K562 (cell line): Measurements from ENCODE around the gene C1orf21. TPM values are rescaled to one million over a fixed set of nuclear protein-coding genes. Genes with fewer than 3 reads are reported as not detected.

Source experiments
- ATAC-seq: fragments of 200-7000 bp; cut with Tn5 transposase; 3 replicates; pipeline ENCODE4 v1.9.1; 2020; ENCODE audit warnings: moderate library complexity
- BruUV-seq: library from RNA; stranded (reverse); fragments of 400-500 nt; replicated peaks from 2 replicates; lab custom pipeline; 2021; lab: Mats Ljungman, UMichigan
- CTCF ChIA-PET: fragments of 300-600 bp; formaldehyde crosslinking; extraction: SDS; loops from one replicate; lab custom pipeline; 2021; ENCODE audit warnings: low intra/inter-chr PET ratio; lab: Yijun Ruan, JAX
- POLR2A ChIA-PET: fragments of 300-600, 350-650 bp; sonication (Branson Sonifier 250); formaldehyde crosslinking; extraction: SDS; loops from one replicate; lab custom pipeline; 2021; ENCODE audit warnings: antibody characterized with exemption, inconsistent platforms; lab: Yijun Ruan, JAX
- DNase-seq, 4 experiments: peaks; one replicate each; pipeline versions ENCODE4 v3.0.0 to v3.0.0-alpha.2; 2011 to 2018; ENCODE audit warnings: low spot score in 3 of 4, mixed read lengths in 3 of 4; ENCODE audit errors: extremely low read depth in 1 of 4
- FAIRE-seq: peaks from 2 replicates; lab custom pipeline; 2011; peaks lifted over from hg19 to GRCh38; lab: Jason Lieb, UNC
- H2AFZ ChIP-seq: 2 replicates; pipeline ENCODE4 v1.6.0; 2011; ENCODE audit warnings: low read depth, low read length, control low read depth, inconsistent platforms
- H3K27ac ChIP-seq: fragments of 200-600 bp; 3 replicates; pipeline ENCODE4 v1.8.0; 2011; ENCODE audit warnings: low read depth, mild to moderate bottlenecking, control low read depth, inconsistent platforms, low read length, moderate library complexity, mixed read lengths; ENCODE audit errors: extremely low read depth
- H3K27me3 ChIP-seq, 2 experiments: fragments of 300-600 bp in 1 of 2; 2 replicates in 1 of 2; 3 replicates in 1 of 2; pipeline versions ENCODE4 v1.6.0 to v1.8.0; 2011; ENCODE audit warnings: inconsistent platforms in 2 of 2, low read length in 2 of 2, mild to moderate bottlenecking in 1 of 2, mixed read lengths in 1 of 2, moderate library complexity in 1 of 2; ENCODE audit not compliant: control insufficient read depth in 2 of 2, insufficient read depth in 2 of 2
- H3K36me3 ChIP-seq: fragments of 300-600 bp; 3 replicates; pipeline ENCODE4 v1.8.0; 2011; ENCODE audit warnings: mild to moderate bottlenecking, low read length, inconsistent platforms; ENCODE audit not compliant: control insufficient read depth, insufficient read depth
- H3K4me1 ChIP-seq, 2 experiments: fragments of 200-600 bp in 1 of 2; replicated peaks in 1 of 2; 2 replicates in 1 of 2; 3 replicates in 1 of 2; pipeline versions ENCODE4 v1.5.1 to v1.8.0; 2011; ENCODE audit warnings: inconsistent platforms in 2 of 2, low read length in 2 of 2, mild to moderate bottlenecking in 1 of 2, mixed read lengths in 1 of 2, moderate library complexity in 1 of 2; ENCODE audit not compliant: control insufficient read depth in 2 of 2, insufficient read depth in 2 of 2
- H3K4me2 ChIP-seq: 2 replicates; pipeline ENCODE4 v1.6.1; 2011; ENCODE audit warnings: low read length, control low read depth, inconsistent platforms, mixed read lengths; ENCODE audit not compliant: insufficient read depth
- H3K4me3 ChIP-seq: fragments of 200-600 bp; sonication (generic), shearing (Covaris generic); 2 replicates; pipeline ENCODE4 v1.5.1; 2016; ENCODE audit warnings: control low read depth, inconsistent platforms
- H3K79me2 ChIP-seq: fragments of 200-600 bp; 3 replicates; pipeline ENCODE4 v1.8.0; 2011; ENCODE audit warnings: low read length, inconsistent platforms; ENCODE audit not compliant: control insufficient read depth, insufficient read depth
- H3K9ac ChIP-seq, 2 experiments: 2 replicates each; pipeline versions ENCODE4 v1.6.0 to v1.6.1; 2011; ENCODE audit warnings: low read depth in 2 of 2, low read length in 2 of 2, control low read depth in 1 of 2, inconsistent platforms in 1 of 2, mild to moderate bottlenecking in 1 of 2, mixed read lengths in 1 of 2; ENCODE audit not compliant: insufficient read depth in 1 of 2
- H3K9me1 ChIP-seq: one replicate; pipeline ENCODE4 v1.6.0; 2011; ENCODE audit warnings: inconsistent platforms, mild to moderate bottlenecking, low read length, moderate library complexity; ENCODE audit not compliant: control insufficient read depth, insufficient read depth
- H3K9me3 ChIP-seq: replicated peaks from 2 replicates; pipeline ENCODE4 v1.5.1; 2011; ENCODE audit warnings: low read depth, low read length, inconsistent platforms; ENCODE audit not compliant: control insufficient read depth, insufficient read depth
- H4K20me1 ChIP-seq: replicated peaks from 2 replicates; pipeline ENCODE4 v1.6.1; 2011; ENCODE audit warnings: low read length, inconsistent platforms, mixed read lengths; ENCODE audit not compliant: control insufficient read depth, insufficient read depth
- CEBPB ChIP-seq: fragments of 450-650 bp; IDR thresholded peaks from 2 replicates; pipeline ENCODE4 v1.6.1; 2016; ENCODE audit warnings: missing genetic modification characterization, missing compliant biosample characterization
- FOXP1 ChIP-seq: sonication (generic); formaldehyde crosslinking; IDR thresholded peaks from 2 replicates; pipeline ENCODE4 v1.8.0; 2022; ENCODE audit warnings: mild to moderate bottlenecking, missing genetic modification reagents
- GATAD2B ChIP-seq: fragments of 450-650 bp; IDR thresholded peaks from 2 replicates; pipeline ENCODE4 v1.6.1; 2017; ENCODE audit warnings: mild to moderate bottlenecking, borderline replicate concordance
- KDM5B ChIP-seq: fragments of 200-600 bp; sonication (generic); IDR thresholded peaks from 2 replicates; pipeline ENCODE4 v1.6.1; 2012; ENCODE audit warnings: low read depth, mild to moderate bottlenecking, moderate library complexity, low read length, control low read depth, inconsistent platforms; ENCODE audit not compliant: insufficient replicate concordance
- MAFK ChIP-seq: IDR thresholded peaks from 2 replicates; pipeline ENCODE4 v1.6.1; 2011; ENCODE audit warnings: low read length, improper control_type of control experiment
- MTA3 ChIP-seq: fragments of 450-650 bp; formaldehyde crosslinking; IDR thresholded peaks from 2 replicates; pipeline ENCODE4 v1.6.1; 2017; ENCODE audit warnings: mild to moderate bottlenecking, borderline replicate concordance
- TARDBP ChIP-seq: fragments of 450-650 bp; IDR thresholded peaks from 2 replicates; pipeline ENCODE4 v1.6.1; 2016
- ZKSCAN1 ChIP-seq: fragments of 150-350 bp; IDR thresholded peaks from 2 replicates; pipeline ENCODE4 v1.6.1; 2016; ENCODE audit warnings: low read depth, low read length
- ZNF3 ChIP-seq: fragments of 250-450 bp; sonication (Bioruptor Pico); IDR thresholded peaks from 2 replicates; pipeline ENCODE4 v1.5.0; 2021; ENCODE audit warnings: mild to moderate bottlenecking, moderate library complexity
- WGBS: fragments of 100-300 bp; shearing (Covaris generic); methylation state at CpG from one replicate; pipeline ENCODE4 v1.1.6; 2016; ENCODE audit warnings: low coverage, mixed read lengths; ENCODE audit not compliant: insufficient coverage; ENCODE audit errors: missing lambda C conversion rate; 5-methylcytosine and 5-hydroxymethylcytosine counted together
- in situ Hi-C: fragments of 300-500 bp; cut with MboI; formaldehyde crosslinking; loops from 4 replicates; pipeline ENCODE4 v1.15.0; 2018; ENCODE audit warnings: inconsistent platforms, mixed read lengths
- intact Hi-C: fragments of 100-400 bp; cut with micrococcal nuclease; formaldehyde crosslinking; loops from 2 replicates; pipeline ENCODE4 v1.14.2; 2022
- polyA plus RNA-seq, 8 experiments: library from polyadenylated mRNA; depleted of rRNA in 4 of 8; stranded (reverse) in 5 of 8; unstranded in 3 of 8; fragments of >200 nt; fragmentation: Nextera tagmentation in 2 of 8; fragmentation: Illumina TruSeq in 1 of 8; extraction: Ambion mirVana in 2 of 8; extraction: Trizol in 1 of 8; gene quantifications; 2 replicates each; pipeline versions ENCODE4 v1.2.1 to v1.2.3, GENCODE V29; 2011 to 2014; ENCODE audit warnings: inconsistent platforms in 1 of 8, missing spikeins in 1 of 8
- total RNA-seq, 7 experiments: library from RNA; depleted of rRNA in 6 of 7; stranded (reverse); fragments of >200 nt in 6 of 7; fragmentation: Illumina TruSeq in 2 of 7; extraction: Trizol in 2 of 7; gene quantifications; 2 replicates each; pipeline versions ENCODE4 v1.2.1 to v1.2.3, GENCODE V29; 2011 to 2021; ENCODE audit warnings: low replicate concordance in 1 of 7

C1orf21 gene
- total and polyA plus RNA-seq, 9 of the 15 experiments (the other 6 are each of a cell fraction or from before 2014, with no cell fraction given), result under 0.01 to 0.31 (median 0.07) TPM

DNA sequence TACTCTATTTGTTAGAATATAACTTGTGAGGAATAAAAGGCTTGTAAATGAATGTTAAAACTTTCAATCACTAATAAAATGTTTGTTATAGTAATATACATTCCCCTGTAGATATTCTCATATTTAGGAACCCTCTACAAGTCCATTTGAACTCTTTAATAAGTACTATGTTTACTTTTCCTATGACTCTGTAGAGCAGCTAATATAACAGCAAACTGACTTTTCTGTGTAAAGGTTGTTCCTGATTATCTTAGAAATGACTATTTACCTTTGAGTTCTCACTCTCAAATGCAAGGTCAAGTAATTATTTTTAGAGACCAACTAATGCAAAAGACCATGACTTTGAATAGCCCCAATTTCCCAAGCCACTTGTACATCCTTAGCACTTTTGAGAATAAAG is 130.3 kb downstream of the C1orf21 start:
- H3K27ac ChIP-seq, result no peak overlapping the region
- no peak for TF ChIP-seq KDM5B
- TF ChIP-seq, all 486 proteins: peak for 0
- no peak for DNase-seq
- no peak overlapping the region for H3K9ac ChIP-seq
- intact Hi-C loops (no loop called here), in situ Hi-C loops (no loop called here)
- H3K4me1 ChIP-seq, result no peaks in the 10 kb centered on the region
- H3K36me3 ChIP-seq, result no peaks in the 10 kb centered on the region
- H3K4me3 ChIP-seq, result no peak overlapping the region
- ChIA-PET CTCF (no interaction called here), POLR2A (interaction anchor here (1.7 kb wide), 1 partner anchor 10 kb away, joined by 4 read pairs; no protein-coding TSS in a partner anchor)
- H2AFZ ChIP-seq, result no peak overlapping the region
- no peak overlapping the region for H3K4me2 ChIP-seq
- H3K9me3 ChIP-seq, result no peaks in the 10 kb centered on the region
- no peaks in the 10 kb centered on the region for H4K20me1 ChIP-seq
- H3K27me3 ChIP-seq, result no peaks in the 10 kb centered on the region
- FAIRE-seq, result no peak
- no peaks in the 10 kb centered on the region for H3K9me1 ChIP-seq
- BruUV-seq, result no TSS peak
- H3K79me2 ChIP-seq, result no peaks in the 10 kb centered on the region
- no peak for ATAC-seq

DNA sequence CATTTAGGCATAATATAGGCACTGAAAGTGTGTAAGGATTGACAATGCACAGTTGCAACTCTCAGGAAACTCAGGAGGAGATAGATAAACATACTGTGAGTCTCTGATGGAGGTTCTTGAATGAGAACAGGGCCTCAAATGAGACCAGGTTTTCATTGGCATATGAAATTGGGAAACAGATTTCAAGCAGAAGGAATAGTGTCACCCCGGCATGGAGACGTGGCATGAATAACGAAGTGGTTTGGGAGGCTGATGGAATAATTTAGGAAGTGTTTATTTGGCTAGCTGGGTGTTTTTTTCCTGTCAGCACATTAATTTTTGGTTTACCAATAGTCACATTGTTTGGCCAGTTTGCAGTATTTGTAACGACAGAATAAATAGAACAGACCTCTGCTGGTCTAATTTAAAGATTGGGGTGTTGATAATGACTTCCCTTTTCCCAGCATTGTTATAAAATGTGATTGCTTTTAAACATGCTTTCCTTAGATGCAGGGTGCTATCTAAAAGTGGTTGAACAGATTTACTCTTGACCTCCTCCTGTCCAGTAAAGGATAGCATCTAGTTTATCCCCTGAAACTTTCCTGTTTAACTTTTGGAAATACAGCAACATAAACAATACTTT is 132.0 kb downstream of the C1orf21 start:
- CTCF ChIA-PET, result no interaction called here
- TF ChIP-seq CEBPB (tag) (no peak), MTA3 (no peak), ZNF3 (CRISPR knock-in tag) (no peak), FOXP1 (CRISPR knock-in tag) (no peak), ZKSCAN1 (no peak), TARDBP (no peak), GATAD2B (no peak), MAFK (no peak)
- Histone ChIP-seq H3K4me2 (no peak overlapping the region), H3K36me3 (no peaks in the 10 kb centered on the region), H3K9ac (no peak overlapping the region), H3K9me3 (no peaks in the 10 kb centered on the region), H3K4me1 (no peaks in the 10 kb centered on the region), H3K9me1 (no peaks in the 10 kb centered on the region), H4K20me1 (no peaks in the 10 kb centered on the region), H3K27ac (no peak overlapping the region), H2AFZ (no peak overlapping the region), H3K27me3 (no peaks in the 10 kb centered on the region; a peak in 1 of 5 replicates), H3K79me2 (no peaks in the 10 kb centered on the region), H3K4me3 (no peak overlapping the region)
- POLR2A ChIA-PET, result interaction anchor here (1.1 kb wide), 1 partner anchor 27 kb away, joined by 3 read pairs; no protein-coding TSS in a partner anchor
- ATAC-seq (no peak), DNase-seq (no peak), FAIRE-seq (no peak)
- in situ Hi-C loops, result no loop called here
- intact Hi-C loops, result no loop called here
- 2% methylated on average over 4 of the region's 4 CpGs for WGBS
- no TSS peak for BruUV-seq
